Skin epidermis (tissue), 12 donors: Measurements from ENCODE around the gene LASP1.

Source experiments
- H3K27ac ChIP-seq, 21 experiments: fragments of 200-600 bp; sonication (generic) in 11 of 21; one replicate each; pipeline ENCODE4 v1.5.0; 2020; ENCODE audit warnings: mild to moderate bottlenecking in 3 of 21, inconsistent platforms in 2 of 21, moderate library complexity in 2 of 21
- H3K4me3 ChIP-seq, 7 experiments: fragments of 200-600 bp; sonication (generic) in 2 of 7; one replicate each; pipeline ENCODE4 v1.5.0; 2020; ENCODE audit warnings: inconsistent platforms in 2 of 7, mild to moderate bottlenecking in 2 of 7, moderate library complexity in 1 of 7

LASP1 gene

DNA sequence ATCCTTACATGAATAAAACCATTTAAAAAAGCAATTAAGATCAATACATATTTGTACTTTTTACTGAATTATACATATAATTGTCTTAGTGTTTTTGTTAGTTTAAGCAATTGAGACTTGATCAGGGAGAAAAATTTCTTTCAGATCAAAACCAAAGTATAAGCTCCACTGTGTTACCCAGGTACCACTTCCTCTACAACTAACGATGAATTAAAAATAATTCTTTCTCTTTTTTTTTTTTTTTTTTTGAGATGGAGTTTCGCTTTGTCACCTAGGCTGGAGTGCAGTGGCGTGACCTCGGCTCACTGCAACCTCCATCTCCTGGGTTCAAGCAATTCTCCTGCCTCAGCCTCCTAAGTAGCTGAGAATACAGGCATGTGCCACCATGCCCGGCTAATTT, 90.5 kb downstream of the LASP1 start:
- no peak overlapping the region for H3K27ac ChIP-seq

DNA sequence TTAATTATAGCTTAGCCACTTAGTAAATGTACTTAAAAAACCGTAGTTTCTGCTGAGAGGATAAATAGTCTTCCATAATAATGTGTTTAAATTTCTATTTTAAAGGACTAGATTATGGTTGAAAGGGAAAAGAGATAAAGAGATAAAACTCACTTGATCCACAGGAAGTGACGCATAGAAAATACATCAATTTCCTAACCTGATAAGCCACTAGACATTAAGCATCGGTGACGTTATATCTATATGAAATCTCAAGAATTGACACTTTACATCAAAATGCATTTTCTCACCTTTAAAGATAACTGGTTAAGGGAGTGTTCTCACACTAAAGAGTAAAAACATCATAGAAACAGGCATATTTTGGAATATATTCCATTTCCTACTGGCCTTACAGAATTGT, 91.6 kb downstream of the LASP1 start:
- no peak overlapping the region for H3K27ac ChIP-seq
- no peak overlapping the region for H3K4me3 ChIP-seq

More for the DNA sequence above, 90.5 kb downstream of the LASP1 start:
- no peak overlapping the region for H3K4me3 ChIP-seq

DNA sequence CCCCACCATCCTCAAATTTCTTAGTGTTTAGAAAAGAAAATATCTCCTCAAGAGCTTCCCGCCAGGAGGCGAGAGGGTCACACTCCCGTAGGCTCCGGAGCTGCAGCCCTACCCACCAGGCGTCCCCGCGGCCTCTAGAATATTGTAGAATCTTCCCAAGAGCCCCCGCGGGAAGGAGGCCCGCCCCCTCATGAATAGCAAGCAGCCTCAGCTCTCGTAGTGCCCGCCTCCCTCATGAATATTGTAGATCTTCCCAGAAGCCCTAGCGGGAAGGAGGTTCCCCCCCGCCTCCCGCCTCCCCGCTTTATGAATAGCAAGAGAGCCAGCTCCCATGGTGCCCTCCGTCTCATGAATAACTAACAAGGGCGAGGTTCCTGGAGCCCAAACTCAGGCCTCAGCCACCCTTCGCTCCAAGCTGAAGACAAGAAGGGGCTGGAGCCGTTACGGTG, 97.5 kb downstream of the LASP1 start, which contains the start of gene FBXO47:
Gene FBXO47 (minus strand): TSS at position 114 of the 449 bp plus-strand sequence. CDS start 4,378 bp downstream, outside the sequence.
- peak within 1 kb of the TSS in 17 of 21 experiments; percentile 8 to 86 (median 73) for H3K27ac ChIP-seq
- peak within 1 kb of the TSS in 5 of 7 experiments; percentile 3 to 23 (median 20) for H3K4me3 ChIP-seq

DNA sequence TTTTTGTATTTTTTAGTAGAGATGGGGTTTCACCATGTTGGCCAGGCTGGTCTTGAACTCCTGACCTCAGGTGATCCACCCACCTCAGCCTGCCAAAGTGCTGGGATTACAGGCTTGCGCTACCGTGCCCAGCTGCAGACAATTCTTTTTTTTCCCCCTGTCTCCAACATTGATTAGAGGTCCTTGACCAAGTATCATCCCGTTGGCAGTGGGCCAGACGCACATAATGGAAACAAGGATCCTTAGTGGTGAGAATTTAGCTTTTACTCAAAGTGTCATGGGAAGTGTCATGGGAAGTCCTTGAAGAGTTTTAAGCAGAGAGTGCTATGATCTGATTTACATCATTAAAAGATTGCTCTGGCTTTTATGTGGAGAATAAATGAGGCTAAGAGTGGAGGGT, 99.4 kb downstream of the LASP1 start:
- no peak overlapping the region for H3K27ac ChIP-seq

DNA sequence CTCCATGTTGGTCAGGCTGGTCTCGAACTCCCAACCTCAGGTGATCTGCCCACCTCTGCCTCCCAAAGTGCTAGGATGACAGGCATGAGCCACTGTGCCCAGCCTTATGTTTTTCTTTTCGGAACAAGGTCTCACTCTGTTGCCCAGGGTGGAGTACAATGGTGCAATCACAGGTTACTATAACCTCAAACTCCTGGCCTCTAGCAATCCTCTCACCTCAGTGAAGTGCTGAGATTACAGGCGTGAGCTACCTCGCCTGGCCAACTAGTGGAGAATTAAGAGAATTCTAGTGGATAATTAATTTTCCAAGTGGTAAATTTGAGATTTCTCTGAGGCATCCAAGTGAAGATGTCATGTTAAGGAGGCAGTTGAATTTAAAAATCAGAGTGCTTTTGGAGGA, 100.3 kb downstream of the LASP1 start:
- no peak overlapping the region for H3K27ac ChIP-seq
- H3K4me3 ChIP-seq, result no peak overlapping the region

More for the DNA sequence above, 99.4 kb downstream of the LASP1 start:
- no peak overlapping the region for H3K4me3 ChIP-seq

DNA sequence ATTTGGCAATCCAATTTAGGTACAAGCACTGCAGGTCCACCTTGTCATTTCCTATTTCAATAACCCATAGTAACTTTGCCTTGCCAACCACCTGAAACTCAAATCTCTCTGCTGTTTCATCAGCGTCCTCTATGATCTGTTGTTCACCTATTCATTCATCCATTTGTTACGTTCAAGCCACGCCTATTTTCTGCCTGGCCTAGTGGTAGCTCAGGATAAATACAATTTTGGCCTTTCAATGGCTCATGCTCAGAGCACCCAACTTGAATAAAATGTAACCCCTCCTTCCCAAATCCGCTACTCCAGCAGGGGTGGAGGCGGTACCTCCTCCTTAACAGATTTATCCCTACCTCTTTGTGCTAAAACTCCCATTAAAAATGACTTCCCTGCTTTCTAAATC, 100.9 kb downstream of the LASP1 start:
- no peak overlapping the region for H3K4me3 ChIP-seq

More for the DNA sequence above, 100.9 kb downstream of the LASP1 start:
- no peak overlapping the region for H3K27ac ChIP-seq
